ENCODE results near the gene BHLHE40. TPM values are rescaled to one million over a fixed set of nuclear protein-coding genes. Genes with fewer than 3 reads are reported as not detected.

Gene BHLHE40
- total and polyA plus RNA-seq, 2 of the 4 experiments (the other 2 are of a cell fraction), result 22.8 to 31.8 TPM

Other genes with a start within 250 kb of the BHLHE40 start
- 47.0 and 62.5 TPM in 2 replicates for gene ARL8B, start 142.9 kb downstream of the BHLHE40 start, total RNA-seq (2012; rRNA removed)
- gene ARL8B, start 142.9 kb downstream of the BHLHE40 start, polyA plus RNA-seq (2012; rRNA removed), result 23.8 and 32.3 TPM in 2 replicates
- gene EDEM1, start 208.3 kb downstream of the BHLHE40 start, total RNA-seq (2012; rRNA removed), result 20.8 and 23.5 TPM in 2 replicates
- 19.9 and 27.0 TPM in 2 replicates for gene EDEM1, start 208.3 kb downstream of the BHLHE40 start, polyA plus RNA-seq (2012; rRNA removed)

Data from IMR-90 (cell line).